ENCODE results near the gene NDUFB10.

Gene NDUFB10

DNA sequence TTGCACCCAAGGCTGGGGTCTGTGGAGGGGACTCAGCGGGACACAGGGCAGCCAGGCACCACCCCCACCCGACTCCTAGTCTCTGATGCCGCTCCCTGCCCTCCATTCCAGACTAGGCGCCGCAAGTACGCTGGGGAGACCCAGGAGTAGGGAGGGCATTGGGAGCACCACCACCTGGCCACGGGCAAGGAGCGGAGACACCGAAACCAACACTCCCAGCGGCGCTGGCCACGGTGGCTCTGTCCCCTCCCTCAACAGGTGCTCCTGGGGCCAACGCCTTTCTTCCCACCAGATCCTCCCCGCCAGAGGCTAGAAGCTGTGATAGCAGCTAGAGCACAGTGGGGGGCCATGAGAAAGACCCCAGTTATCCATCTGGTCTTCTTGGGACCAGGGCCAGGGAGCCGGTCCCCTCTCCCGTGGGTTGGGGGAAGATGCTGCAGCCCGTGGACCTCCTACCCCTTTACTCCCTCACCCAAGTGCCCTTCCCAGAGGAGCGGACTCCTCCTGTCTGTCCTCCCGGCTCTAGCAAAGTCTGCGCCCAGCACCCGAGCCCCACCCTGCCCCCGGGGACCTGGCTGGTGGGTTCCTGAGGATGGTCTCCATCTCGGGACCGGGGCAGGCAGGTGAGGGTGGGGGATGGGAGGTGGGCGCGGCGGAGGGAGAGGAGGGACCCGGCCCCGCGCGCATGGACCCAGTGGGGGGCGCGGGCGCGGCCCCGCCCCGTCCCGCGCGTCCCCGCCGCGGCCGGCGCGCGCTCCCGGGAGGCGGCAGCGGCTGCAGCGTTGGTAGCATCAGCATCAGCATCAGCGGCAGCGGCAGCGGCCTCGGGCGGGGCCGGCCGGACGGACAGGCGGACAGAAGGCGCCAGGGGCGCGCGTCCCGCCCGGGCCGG is 30.1 kb downstream of the NDUFB10 start, which contains the start of gene SYNGR3:
Gene SYNGR3, plus strand, starts transcription at position 762 of the 892 bp plus-strand sequence. CDS start 133 bp downstream, outside the sequence.
- no peak for DNase-seq

GRCh38 chr16:1990101-1990350 is 30.7 kb downstream of the NDUFB10 start:
- DNase-seq: no peak

DNA sequence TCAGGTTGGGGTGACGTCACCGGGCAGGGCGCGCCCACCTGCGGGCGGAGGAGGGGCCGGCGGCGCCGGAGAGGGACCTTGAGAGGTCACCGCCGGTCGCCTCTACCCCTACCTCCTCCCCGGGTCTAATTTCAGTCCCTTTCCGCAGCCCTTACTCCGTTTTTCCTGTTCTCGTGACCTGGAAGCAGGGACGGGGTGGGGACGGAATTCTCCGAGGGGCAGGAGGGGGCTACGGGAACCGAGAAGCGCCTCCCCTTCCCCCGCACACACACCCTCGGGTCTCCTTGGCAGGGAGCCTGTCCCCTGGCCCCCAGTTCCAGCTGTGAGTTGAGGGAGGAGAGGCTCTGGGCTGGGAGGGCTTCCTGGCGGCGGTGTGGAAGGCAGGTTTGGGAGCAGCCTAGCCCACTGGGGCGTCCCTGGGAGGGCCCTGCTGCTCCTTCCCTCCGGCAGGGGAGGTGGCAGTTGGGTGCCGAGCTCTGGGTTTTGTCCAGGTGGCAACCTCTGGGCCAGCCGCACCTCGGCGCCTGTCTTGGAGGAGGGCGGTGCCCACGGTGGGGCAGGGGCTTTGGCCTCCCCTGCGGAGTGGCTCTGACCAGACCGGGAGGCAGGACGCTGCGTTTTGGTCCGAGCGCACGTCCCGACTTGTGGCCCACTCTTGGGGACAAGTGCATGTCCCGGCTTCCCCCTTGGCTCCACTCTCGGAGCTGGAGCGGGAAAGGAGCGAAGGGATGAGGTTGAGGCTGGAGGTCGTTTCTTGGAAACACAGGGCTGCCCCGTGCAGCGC is 31.2 kb downstream of the NDUFB10 start:
- DNase-seq: no peak

GRCh38 chr16:1991135-1991551 is 31.8 kb downstream of the NDUFB10 start:
- DNase-seq: no peak

GRCh38 chr16:1991588-1991947 is 32.2 kb downstream of the NDUFB10 start:
- DNase-seq: no peak

DNA sequence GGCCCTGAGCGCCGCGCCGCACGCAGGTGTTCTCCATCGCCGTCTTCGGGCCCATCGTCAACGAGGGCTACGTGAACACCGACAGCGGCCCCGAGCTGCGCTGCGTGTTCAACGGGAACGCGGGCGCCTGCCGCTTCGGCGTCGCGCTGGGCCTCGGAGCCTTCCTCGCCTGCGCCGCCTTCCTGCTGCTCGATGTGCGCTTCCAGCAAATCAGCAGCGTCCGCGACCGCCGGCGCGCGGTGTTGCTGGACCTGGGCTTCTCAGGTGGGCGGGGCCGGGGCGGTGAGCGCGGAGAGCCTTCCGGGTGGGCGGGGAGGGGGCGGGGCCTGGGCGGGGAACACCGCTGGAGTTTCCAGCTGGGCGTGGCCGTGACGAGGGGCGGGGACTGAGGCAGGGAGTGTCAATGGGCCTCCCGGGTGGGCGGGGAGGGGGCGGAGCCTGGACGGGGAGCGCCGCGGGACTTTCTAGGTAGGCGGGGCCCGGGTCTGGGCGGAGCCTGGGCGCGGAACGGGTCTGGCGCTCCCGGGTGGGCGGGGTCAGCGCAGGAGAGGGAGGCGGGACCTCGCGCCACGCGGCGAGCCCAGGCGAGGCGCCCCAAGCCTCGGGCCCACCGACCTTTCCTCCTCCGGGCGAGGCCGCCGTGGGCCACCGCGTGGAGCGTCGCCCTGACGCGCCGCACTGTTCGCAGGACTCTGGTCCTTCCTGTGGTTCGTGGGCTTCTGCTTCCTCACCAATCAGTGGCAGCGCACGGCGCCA is 32.8 kb downstream of the NDUFB10 start:
- no peak for DNase-seq

DNA sequence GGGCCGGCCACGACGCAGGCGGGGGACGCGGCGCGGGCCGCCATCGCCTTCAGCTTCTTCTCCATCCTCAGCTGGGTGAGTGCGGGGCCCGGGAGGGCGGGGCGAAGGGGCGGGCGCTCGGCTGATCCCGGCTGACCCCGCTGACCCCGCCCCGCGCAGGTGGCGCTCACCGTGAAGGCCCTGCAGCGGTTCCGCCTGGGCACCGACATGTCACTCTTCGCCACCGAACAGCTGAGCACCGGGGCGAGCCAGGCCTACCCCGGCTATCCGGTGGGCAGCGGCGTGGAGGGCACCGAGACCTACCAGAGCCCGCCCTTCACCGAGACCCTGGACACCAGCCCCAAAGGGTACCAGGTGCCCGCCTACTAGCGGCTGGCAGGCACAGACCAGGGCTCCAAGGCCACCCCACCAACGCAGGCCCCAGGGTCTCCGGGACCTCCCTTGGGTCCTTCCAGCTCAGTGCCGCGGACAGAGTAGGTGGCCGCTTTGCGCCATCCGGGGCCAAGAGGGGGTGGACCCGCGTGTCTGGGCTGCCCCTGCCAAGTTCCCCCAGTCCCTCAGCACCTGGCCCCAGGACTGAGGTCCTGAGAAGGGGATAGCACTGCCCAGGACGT is 33.5 kb downstream of the NDUFB10 start:
- no peak for DNase-seq

- no peak for DNase-seq
Measured at GRCh38 chr16:1993731-1994131, 34.4 kb downstream of the NDUFB10 start.

DNA sequence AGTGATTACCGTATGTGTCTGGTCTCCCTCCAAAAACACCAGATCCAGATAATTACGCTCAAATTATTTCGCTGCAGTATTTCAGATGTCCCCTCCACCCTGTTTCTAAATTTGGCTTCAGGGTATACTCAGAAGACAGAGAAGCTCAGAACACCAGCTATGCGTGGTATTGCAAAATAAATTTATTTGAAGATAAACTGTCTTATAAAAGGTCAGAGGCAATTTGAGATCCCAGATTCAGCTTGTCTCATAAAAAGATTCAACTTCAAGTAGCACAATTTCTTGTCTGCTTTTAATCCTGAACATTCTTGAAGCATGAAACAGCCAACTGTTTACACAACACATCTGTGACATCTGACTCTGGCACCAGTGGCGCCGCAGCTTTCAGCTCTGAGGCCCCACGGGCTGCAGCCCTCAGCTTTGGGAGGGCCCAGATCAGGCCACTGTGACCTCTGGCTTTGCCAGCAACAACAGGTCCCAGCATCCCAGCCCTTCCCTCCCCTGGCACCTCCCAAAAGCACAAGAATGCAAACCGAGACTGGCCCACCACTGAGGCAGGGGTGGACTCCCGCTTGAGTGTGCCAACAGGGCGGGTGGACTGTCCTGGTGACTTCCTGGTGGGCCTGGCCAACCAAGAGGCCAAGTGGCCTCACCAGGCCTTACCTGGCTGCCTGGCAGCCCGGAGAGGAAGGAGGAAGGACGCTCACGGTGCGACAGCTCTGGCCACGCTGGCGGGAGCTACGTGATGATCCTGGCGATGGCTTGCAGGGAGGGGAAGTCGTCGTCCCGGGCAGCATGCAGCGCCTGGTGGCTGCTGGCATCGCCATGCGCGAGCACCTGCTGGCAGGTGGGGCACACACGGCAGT is 38.4 kb downstream of the NDUFB10 start:
- DNase-seq: no peak

DNA sequence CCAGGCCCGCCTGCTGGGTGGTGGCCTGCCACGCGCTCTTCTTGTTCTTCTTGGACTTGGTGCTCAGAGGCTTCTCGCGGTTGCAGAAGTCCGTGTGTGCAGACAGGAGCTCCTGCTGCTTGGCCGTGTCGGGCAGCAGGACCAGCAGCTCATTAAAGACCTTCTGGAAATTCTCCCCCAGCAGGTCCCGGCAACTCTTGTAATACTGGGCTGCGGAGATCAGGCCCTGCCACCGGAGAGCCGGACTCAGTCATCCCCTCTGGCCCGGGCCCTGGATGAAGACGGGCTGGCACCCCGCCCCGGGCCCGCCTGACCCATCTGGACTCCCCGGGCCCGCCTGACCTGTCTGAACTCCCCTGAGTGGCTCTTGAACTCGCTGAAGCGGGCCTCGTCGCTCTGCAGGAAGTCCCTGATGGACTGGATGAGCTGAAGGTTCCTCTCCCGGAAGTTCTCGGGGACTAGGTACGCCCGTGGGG is 39.1 kb downstream of the NDUFB10 start:
- DNase-seq: no peak

DNA sequence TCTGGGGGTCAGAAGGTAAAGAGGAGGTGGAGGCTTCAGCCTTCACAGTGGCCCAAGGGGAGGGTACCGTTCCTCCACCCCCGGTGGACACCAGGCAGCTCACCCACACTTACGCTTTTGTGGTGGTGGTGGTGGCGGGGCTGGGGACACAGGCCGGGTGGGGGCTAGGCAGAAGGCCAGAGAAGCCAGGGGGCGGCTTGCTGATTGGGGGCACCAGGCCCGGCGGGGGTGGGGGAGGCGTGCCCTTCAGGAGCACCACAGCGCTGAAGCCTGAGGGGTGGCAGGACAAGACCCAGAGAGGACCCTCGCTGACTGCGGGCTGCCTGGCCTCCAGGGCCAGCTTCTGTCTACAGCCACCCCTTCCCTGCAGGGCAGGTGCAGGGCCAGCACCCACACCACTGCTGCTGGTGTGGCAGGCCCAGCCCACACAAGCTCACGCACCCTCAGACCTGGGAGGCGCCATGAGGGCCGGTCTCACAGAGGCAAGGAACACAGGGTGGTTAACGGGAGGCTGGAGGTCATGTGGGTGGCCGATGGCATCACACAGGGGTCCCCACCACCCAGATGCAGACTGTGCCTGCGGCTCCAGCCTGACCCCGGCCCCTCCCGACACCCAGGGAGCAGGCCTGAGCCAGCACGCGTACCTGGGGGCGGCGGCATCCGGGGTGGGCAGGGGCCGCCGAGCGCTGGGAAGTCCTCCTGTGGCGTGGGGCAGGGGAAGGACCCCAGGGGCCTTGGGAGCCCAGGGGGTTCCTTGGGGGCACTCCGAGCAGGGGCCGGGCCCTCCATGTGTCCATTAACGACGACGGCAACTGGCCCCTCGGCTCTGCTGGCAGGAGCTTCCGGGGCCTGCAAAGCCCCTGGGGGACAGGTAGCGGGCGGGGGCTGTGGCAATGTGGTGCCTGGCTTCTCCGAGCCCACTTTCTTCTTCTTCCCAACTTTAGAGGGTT is 39.8 kb downstream of the NDUFB10 start:
- DNase-seq: no peak

- no peak for DNase-seq
Measured at GRCh38 chr16:1999866-2000514, 40.7 kb downstream of the NDUFB10 start.

DNA sequence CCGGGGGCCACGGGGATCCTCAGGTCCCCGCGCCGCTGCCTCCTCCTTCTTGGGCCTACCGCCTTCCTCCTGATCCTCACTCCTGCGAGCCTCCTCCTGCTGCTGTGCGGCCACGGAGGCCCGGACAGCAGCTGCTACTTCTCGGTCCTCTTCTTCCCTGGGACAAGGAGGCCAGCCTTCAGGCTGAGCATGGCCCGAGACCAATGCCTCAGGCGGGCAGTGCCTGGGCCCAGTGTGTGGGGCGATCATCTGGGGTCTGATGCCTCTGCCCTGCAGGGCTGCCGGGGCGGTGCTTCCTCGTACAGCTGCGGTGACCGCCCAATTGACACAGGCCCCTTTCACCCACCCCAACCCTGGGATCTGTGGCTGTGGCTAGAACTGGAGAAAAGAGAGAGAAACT is 41.7 kb downstream of the NDUFB10 start:
- no peak for DNase-seq

DNA sequence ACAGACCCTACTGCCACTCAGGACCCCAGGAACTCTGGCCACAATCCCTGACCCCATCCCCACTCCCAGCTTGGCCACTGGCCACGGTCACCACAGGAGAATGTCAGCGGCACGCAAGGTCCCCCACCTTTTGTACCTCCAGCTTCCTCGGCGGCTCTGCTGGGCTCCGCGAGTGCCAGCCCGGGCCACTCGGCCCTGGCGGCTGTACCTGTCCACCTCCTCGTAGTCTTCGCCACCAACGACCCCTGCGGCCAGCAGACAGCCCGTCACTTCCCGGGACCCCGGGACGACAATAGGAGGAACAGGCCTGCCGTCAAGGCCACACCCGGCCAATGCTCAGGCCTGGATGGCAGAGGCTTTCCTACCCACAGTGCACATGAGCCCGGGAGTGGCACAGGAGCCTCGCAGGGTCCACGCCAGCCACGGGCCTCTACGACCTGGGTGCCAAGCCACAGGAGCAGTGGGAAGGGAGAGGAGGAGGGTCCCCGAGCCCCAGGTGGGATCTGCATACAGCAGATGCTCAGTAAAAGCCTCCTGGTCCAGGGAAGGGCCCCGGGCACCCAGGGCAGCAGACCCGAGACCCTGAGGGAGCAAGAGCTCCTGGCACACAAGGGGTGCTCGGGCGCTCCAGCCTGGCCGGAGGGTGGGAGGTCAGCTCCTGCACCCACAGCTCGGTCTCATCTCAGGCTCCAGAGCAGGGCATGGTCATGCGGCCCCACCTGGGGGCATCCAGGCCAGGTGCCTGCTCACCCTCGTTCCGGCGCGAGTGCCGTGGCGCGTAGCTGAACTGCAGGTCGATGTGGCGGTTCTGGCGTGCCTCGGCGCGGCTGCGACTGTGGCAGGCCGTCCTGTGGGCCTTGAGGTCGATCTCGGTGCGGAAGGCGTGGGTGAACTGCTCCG is 42.4 kb downstream of the NDUFB10 start:
- DNase-seq: no peak

DNA sequence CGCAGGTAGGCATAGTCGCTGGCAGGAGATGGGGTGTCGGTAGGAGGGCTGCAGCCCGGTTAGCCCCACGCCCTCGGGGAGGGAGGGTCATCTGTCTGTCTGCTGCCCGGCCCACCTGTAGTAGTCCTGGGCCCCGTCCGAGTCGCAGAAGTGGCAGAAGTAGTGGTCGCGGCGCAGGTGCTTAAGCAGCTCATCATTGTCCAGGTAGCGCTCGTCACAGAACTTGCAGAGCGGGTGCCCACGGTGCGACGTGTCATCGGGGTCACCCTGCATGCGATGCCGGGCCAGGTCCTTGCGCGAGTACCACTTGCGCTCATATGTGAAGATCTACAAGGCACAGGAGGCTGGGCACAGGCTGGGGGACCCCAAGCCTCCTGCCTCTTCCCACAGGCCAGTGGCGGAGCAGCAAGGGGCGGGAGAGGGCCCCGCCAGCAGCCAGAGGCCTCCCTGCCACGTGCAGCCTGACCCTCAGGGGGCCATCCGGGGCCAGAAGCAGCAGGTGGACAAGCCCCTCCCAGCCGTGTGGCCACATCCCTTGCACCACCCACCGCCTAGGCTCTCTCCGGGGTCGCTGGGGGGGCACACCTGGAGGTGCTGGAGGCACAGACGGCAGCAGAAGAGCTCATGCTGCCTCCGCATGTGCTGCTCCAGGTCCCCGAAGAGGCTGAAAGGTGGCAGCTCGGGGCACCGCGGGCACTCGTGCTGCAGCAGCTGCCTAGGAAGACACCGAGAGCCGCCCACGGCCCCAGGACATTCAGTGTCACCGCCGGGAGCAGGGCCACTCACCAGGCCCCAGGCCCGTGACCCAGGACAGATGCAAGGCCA is 43.3 kb downstream of the NDUFB10 start:
- DNase-seq: no peak

DNA sequence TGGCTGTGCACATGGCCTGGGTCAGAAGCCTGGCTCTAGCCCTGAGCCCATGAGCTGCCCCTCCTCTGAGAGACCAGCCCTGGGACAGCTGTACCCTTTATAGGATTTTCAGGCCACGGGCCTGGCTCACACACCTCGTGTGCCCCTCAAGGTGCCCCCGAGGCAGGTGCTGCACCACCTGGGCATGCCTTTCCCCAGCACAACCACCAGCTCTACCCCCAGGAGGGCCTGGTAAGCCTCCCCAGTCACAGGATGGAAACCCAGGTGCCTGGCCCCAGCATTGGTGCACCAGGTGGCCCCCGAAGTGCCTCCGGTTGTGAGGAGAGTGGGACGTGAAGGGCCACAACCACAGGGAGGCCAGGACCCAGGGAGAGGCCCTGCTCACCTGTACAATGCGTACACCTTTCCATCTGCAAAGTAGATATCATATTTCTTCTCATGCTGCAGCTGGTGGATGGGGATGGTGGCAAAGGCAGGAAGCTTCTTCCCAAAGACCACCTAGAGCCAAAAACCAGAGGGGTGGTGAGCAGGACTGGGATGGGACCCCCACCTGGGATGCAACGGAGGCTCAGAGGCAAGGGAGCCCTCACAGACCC is 44.0 kb downstream of the NDUFB10 start:
- DNase-seq: no peak

- DNase-seq: peak; percentile 25
Measured at GRCh38 chr16:2003827-2004641, 44.7 kb downstream of the NDUFB10 start.

Measured in NK-92 treated with Interleukin-12 subunit alpha and Interleukin-12 subunit beta, amount 100 ng/mL, for 24 hours (cell line).